GM21515 (cell line): ENCODE data around the gene EHBP1L1.
"Not testable (repeated sequence)": the region's sequence is repeated elsewhere in the genome, so short reads cannot be mapped to it uniquely, and the experiment has no call there.

Experiments used
- ATAC-seq: cut with Tn5 transposase; IDR thresholded peaks from one replicate; pipeline ENCODE4 v1.9.1; 2021; ENCODE audit not compliant: unreplicated experiment

Gene EHBP1L1

GRCh38 chr11:65633390-65634108 is 57.7 kb downstream of the EHBP1L1 start:
- ATAC-seq, result no peak

- no peak for ATAC-seq
Measured at GRCh38 chr11:65634109-65634436, 58.2 kb downstream of the EHBP1L1 start.

GRCh38 chr11:65634440-65634839 is 58.6 kb downstream of the EHBP1L1 start:
- ATAC-seq, result no peak

GRCh38 chr11:65634905-65635731 is 59.3 kb downstream of the EHBP1L1 start:
- ATAC-seq, result no peak

- ATAC-seq, result no peak
Measured at GRCh38 chr11:65636108-65637031, 60.5 kb downstream of the EHBP1L1 start.

GRCh38 chr11:65637032-65637557 is 61.2 kb downstream of the EHBP1L1 start:
- ATAC-seq, result no peak

GRCh38 chr11:65637794-65638419 is 62.1 kb downstream of the EHBP1L1 start, which contains the start of gene SIPA1:
Gene SIPA1, plus strand, starts transcription at chr11:65638101. Its CDS starts 2,821 bp downstream, at chr11:65640922.
- peak; percentile 43 for ATAC-seq

- not testable (repeated sequence) for ATAC-seq
Measured at GRCh38 chr11:65639228-65639597, 63.4 kb downstream of the EHBP1L1 start.

- peak; percentile 31 for ATAC-seq
Measured at GRCh38 chr11:65639623-65640482, 64.0 kb downstream of the EHBP1L1 start.

GRCh38 chr11:65640483-65641296 is 64.8 kb downstream of the EHBP1L1 start:
- ATAC-seq, result no peak

- no peak for ATAC-seq
Measured at GRCh38 chr11:65641297-65642013, 65.6 kb downstream of the EHBP1L1 start.
